ENCODE measurements around the gene RFTN2.

GRCh38 chr2:197555467-197555866 lies 119.9 kb downstream of the RFTN2 start:
- TF ChIP-seq CTCF (IDR thresholded peaks at IDR 0.05; ENCODE audit: extremely low read depth in 1 of 2, insufficient read depth in 1 of 2, low read depth in 1 of 2, low read length in 2 of 2) (no peak), POLR2A (IDR thresholded peaks at IDR 0.05; ENCODE audit: low read depth, low read length) (no peak), MYC (IDR thresholded peaks at IDR 0.05; ENCODE audit: low read depth, low read length) (no peak), JUN (IDR thresholded peaks at IDR 0.05; ENCODE audit: borderline replicate concordance, insufficient read depth, insufficient read length, low read depth) (no peak), EZH2 (IDR thresholded peaks at IDR 0.05; ENCODE audit: borderline replicate concordance, low read depth, low read length, severe bottlenecking) (no peak), GATA2 (IDR thresholded peaks at IDR 0.05; ENCODE audit: insufficient read depth, insufficient read length, low read depth, low read length) (no peak), POLR2AphosphoS5 (IDR thresholded peaks at IDR 0.05; ENCODE audit: insufficient read depth, low read depth, low read length) (no peak), FOS (IDR thresholded peaks at IDR 0.05; ENCODE audit: borderline replicate concordance, insufficient read depth, low read length) (no peak)

All from endothelial cell of umbilical vein (primary cell).